Progenitor cell of endocrine pancreas (in vitro differentiated cells): Measurements from ENCODE around the gene CDH8. TPM values are rescaled to one million over a fixed set of nuclear protein-coding genes. Genes with fewer than 3 reads are reported as not detected.

Experiments used
- DNase-seq: peaks from one replicate; pipeline ENCODE4 v3.0.0; 2021; ENCODE audit warnings: low spot score; ENCODE audit not compliant: unreplicated experiment
- H3K27ac Mint-ChIP-seq: 2 replicates; pipeline ENCODE4 v1.8.0; 2021; ENCODE audit warnings: mild to moderate bottlenecking, moderate library complexity, mixed read lengths
- H3K27me3 Mint-ChIP-seq: 2 replicates; pipeline ENCODE4 v1.8.0; 2021; ENCODE audit warnings: mixed read lengths
- H3K36me3 Mint-ChIP-seq: 2 replicates; pipeline ENCODE4 v1.8.0; 2022; ENCODE audit warnings: mixed read lengths; ENCODE audit not compliant: insufficient read depth
- H3K4me1 Mint-ChIP-seq: 2 replicates; pipeline ENCODE4 v1.8.0; 2021; ENCODE audit warnings: low read depth, mixed read lengths
- H3K4me3 Mint-ChIP-seq: 2 replicates; pipeline ENCODE4 v1.8.0; 2021; ENCODE audit warnings: low read depth, mild to moderate bottlenecking, moderate library complexity, mixed read lengths
- H3K9me3 Mint-ChIP-seq: 2 replicates; pipeline ENCODE4 v1.8.0; 2021; ENCODE audit warnings: low read depth, mixed read lengths
- CTCF ChIP-seq: fragments of 200-600 bp; sonication (generic); IDR thresholded peaks from one replicate; pipeline ENCODE4 v1.5.0; 2021; ENCODE audit warnings: antibody characterized with exemption, mild to moderate bottlenecking; ENCODE audit not compliant: unreplicated experiment
- total RNA-seq: library from RNA; stranded (reverse); gene quantifications from 2 replicates; pipeline ENCODE4 v1.2.1, GENCODE V29; 2021

CDH8 gene
- total RNA-seq, 1 donor from 2014 or later = 3.1 TPM

- Mint-ChIP-seq H3K27me3 (no peaks in the 10 kb centered on the region), H3K9me3 (no peaks in the 10 kb centered on the region), H3K4me1 (no peaks in the 10 kb centered on the region), H3K27ac (no peak overlapping the region), H3K4me3 (no peak overlapping the region), H3K36me3 (no peaks in the 10 kb centered on the region)
- no peak for DNase-seq
- no peak for TF ChIP-seq CTCF
Observed at GRCh38 chr16:61654962-61655361, 381.3 kb downstream of the CDH8 start.

- H3K27ac Mint-ChIP-seq = no peak overlapping the region
- H3K4me3 Mint-ChIP-seq = no peak overlapping the region
- no peaks in the 10 kb centered on the region for H3K27me3 Mint-ChIP-seq
- no peak for TF ChIP-seq CTCF
- no peaks in the 10 kb centered on the region for H3K36me3 Mint-ChIP-seq
- no peaks in the 10 kb centered on the region for H3K9me3 Mint-ChIP-seq
- no peak for DNase-seq
- H3K4me1 Mint-ChIP-seq = no peaks in the 10 kb centered on the region
Observed at GRCh38 chr16:61653544-61653943, 382.7 kb downstream of the CDH8 start.

GRCh38 chr16:61645561-61645960 is 390.7 kb downstream of the CDH8 start:
- H3K27me3 Mint-ChIP-seq = no peaks in the 10 kb centered on the region
- TF ChIP-seq CTCF = no peak
- DNase-seq = no peak
- no peaks in the 10 kb centered on the region for H3K9me3 Mint-ChIP-seq
- H3K27ac Mint-ChIP-seq = no peak overlapping the region
- H3K36me3 Mint-ChIP-seq = no peaks in the 10 kb centered on the region
- H3K4me3 Mint-ChIP-seq = no peak overlapping the region
- H3K4me1 Mint-ChIP-seq = no peaks in the 10 kb centered on the region

GRCh38 chr16:61644736-61645135 is 391.5 kb downstream of the CDH8 start:
- DNase-seq = no peak
- no peaks in the 10 kb centered on the region for H3K4me1 Mint-ChIP-seq
- H3K9me3 Mint-ChIP-seq = no peaks in the 10 kb centered on the region
- no peaks in the 10 kb centered on the region for H3K27me3 Mint-ChIP-seq
- no peaks in the 10 kb centered on the region for H3K36me3 Mint-ChIP-seq
- no peak for TF ChIP-seq CTCF
- no peak overlapping the region for H3K4me3 Mint-ChIP-seq
- H3K27ac Mint-ChIP-seq = no peak overlapping the region

GRCh38 chr16:61617219-61617783 is 418.9 kb downstream of the CDH8 start:
- H3K27ac Mint-ChIP-seq = no peak overlapping the region
- DNase-seq = no peak
- H3K36me3 Mint-ChIP-seq = no peaks in the 10 kb centered on the region
- H3K4me1 Mint-ChIP-seq = no peaks in the 10 kb centered on the region
- no peak overlapping the region for H3K4me3 Mint-ChIP-seq
- no peaks in the 10 kb centered on the region for H3K27me3 Mint-ChIP-seq
- TF ChIP-seq CTCF = no peak
- H3K9me3 Mint-ChIP-seq = no peaks in the 10 kb centered on the region
